GM23338 (cell line): ENCODE measurements around the gene SPAG16. TPM values are rescaled to one million over a fixed set of nuclear protein-coding genes. Genes with fewer than 3 reads are reported as not detected.

Source experiments
- ATAC-seq: fragments of 200-7000 bp; cut with Tn5 transposase; 3 replicates; pipeline ENCODE4 v1.9.1; 2020
- DNase-seq: peaks from one replicate; pipeline ENCODE4 v3.0.0-alpha.2; 2015; ENCODE audit warnings: low spot score
- H2AFZ ChIP-seq: fragments of 200-600 bp; sonication (generic); 2 replicates; pipeline ENCODE4 v1.8.0; 2016; ENCODE audit warnings: antibody characterized with exemption, mild to moderate bottlenecking, moderate library complexity
- H3F3A ChIP-seq: fragments of 200-600 bp; sonication (generic); replicated peaks from 2 replicates; pipeline ENCODE4 v1.8.0; 2017; ENCODE audit warnings: antibody characterized with exemption, mixed run types, low read depth
- H3K27ac ChIP-seq: fragments of 200-600 bp; sonication (generic); 2 replicates; pipeline ENCODE4 v1.6.1; 2016; ENCODE audit warnings: low read depth
- H3K27me3 ChIP-seq: fragments of 200-600 bp; sonication (generic); 2 replicates; pipeline ENCODE4 v1.8.0; 2016; ENCODE audit warnings: mild to moderate bottlenecking, mixed run types, moderate library complexity; ENCODE audit not compliant: insufficient read depth
- H3K36me3 ChIP-seq: fragments of 200-600 bp; sonication (generic); 2 replicates; pipeline ENCODE4 v1.8.0; 2016; ENCODE audit warnings: mild to moderate bottlenecking; ENCODE audit not compliant: insufficient read depth
- H3K4me1 ChIP-seq: fragments of 200-600 bp; sonication (generic); 2 replicates; pipeline ENCODE4 v1.8.0; 2016; ENCODE audit warnings: mild to moderate bottlenecking, moderate library complexity; ENCODE audit not compliant: insufficient read depth
- H3K4me2 ChIP-seq: fragments of 200-600 bp; sonication (generic); 2 replicates; pipeline ENCODE4 v1.7.1; 2017; ENCODE audit warnings: mixed run types
- H3K4me3 ChIP-seq: fragments of 200-600 bp; sonication (generic); 2 replicates; pipeline ENCODE4 v1.6.1; 2016; ENCODE audit warnings: mixed run types
- H3K79me2 ChIP-seq: fragments of 200-600 bp; sonication (generic); replicated peaks from 2 replicates; pipeline ENCODE4 v1.8.0; 2017; ENCODE audit warnings: mild to moderate bottlenecking; ENCODE audit not compliant: insufficient read depth
- H3K9me2 ChIP-seq: fragments of 200-600 bp; sonication (generic); 2 replicates; pipeline ENCODE4 v1.8.0; 2017; ENCODE audit not compliant: insufficient read depth
- H4K20me1 ChIP-seq: fragments of 200-600 bp; sonication (generic); replicated peaks from 2 replicates; pipeline ENCODE4 v1.8.0; 2017; ENCODE audit warnings: mild to moderate bottlenecking; ENCODE audit not compliant: insufficient read depth
- H3K27ac Mint-ChIP-seq: 2 replicates; pipeline ENCODE4 v1.8.0; 2020; ENCODE audit warnings: inconsistent platforms, mild to moderate bottlenecking, moderate library complexity, mixed read lengths
- H3K27me3 Mint-ChIP-seq: 3 replicates; pipeline ENCODE4 v1.8.0; 2022; ENCODE audit warnings: low read depth, mild to moderate bottlenecking, moderate library complexity, mixed read lengths, inconsistent platforms; ENCODE audit not compliant: insufficient read depth, poor library complexity
- H3K36me3 Mint-ChIP-seq: 3 replicates; pipeline ENCODE4 v1.8.0; 2021; ENCODE audit warnings: low read depth, mild to moderate bottlenecking, inconsistent platforms, moderate library complexity, mixed read lengths
- H3K4me1 Mint-ChIP-seq: 3 replicates; pipeline ENCODE4 v1.8.0; 2020; ENCODE audit warnings: mild to moderate bottlenecking, inconsistent platforms, mixed read lengths
- H3K4me3 Mint-ChIP-seq: 3 replicates; pipeline ENCODE4 v1.8.0; 2021; ENCODE audit warnings: moderate library complexity, mild to moderate bottlenecking, inconsistent platforms, mixed read lengths
- H3K9me3 Mint-ChIP-seq: 3 replicates; pipeline ENCODE4 v1.8.0; 2020; ENCODE audit warnings: moderate library complexity, mild to moderate bottlenecking, inconsistent platforms, mixed read lengths
- EZH2 ChIP-seq: fragments of 200-600 bp; sonication (generic); IDR thresholded peaks from one replicate; pipeline ENCODE4 v1.8.0; 2017; ENCODE audit warnings: antibody characterized with exemption, mild to moderate bottlenecking, low read depth; ENCODE audit not compliant: unreplicated experiment
- EZH2phosphoT487 ChIP-seq: fragments of 200-600 bp; sonication (generic); IDR thresholded peaks from one replicate; pipeline ENCODE4 v1.8.1; 2018; ENCODE audit warnings: antibody characterized with exemption; ENCODE audit not compliant: unreplicated experiment
- JUNB ChIP-seq: IDR thresholded peaks from one replicate; pipeline ENCODE4 v1.6.1; 2016; ENCODE audit warnings: antibody characterized with exemption; ENCODE audit not compliant: unreplicated experiment
- NANOG ChIP-seq: IDR thresholded peaks from 2 replicates; pipeline ENCODE4 v1.6.1; 2016; ENCODE audit warnings: antibody characterized with exemption, borderline replicate concordance
- POLR2AphosphoS5 ChIP-seq: IDR thresholded peaks from 2 replicates; pipeline ENCODE4 v1.6.1; 2016; ENCODE audit warnings: antibody characterized with exemption, low read depth
- STAT1 ChIP-seq: IDR thresholded peaks from one replicate; pipeline ENCODE4 v1.6.1; 2016; ENCODE audit warnings: antibody characterized with exemption; ENCODE audit not compliant: unreplicated experiment
- ZNF114 ChIP-seq: fragments of 250-450 bp; sonication (Bioruptor Pico); IDR thresholded peaks from 2 replicates; pipeline ENCODE4 v1.5.0; 2020; ENCODE audit warnings: mild to moderate bottlenecking, moderate library complexity
- ZNF331 ChIP-seq: fragments of 250-450 bp; sonication (Bioruptor Pico); IDR thresholded peaks from 2 replicates; pipeline ENCODE4 v1.5.0; 2020; ENCODE audit warnings: low read depth, mild to moderate bottlenecking, moderate library complexity
- polyA plus RNA-seq: library from polyadenylated mRNA; unstranded; fragments of >200 nt; fragmentation: Nextera tagmentation; extraction: Ambion mirVana; gene quantifications from 2 replicates; pipeline ENCODE4 v1.2.1, GENCODE V29; 2016
- total RNA-seq: library from RNA; depleted of rRNA; stranded (reverse); fragments of >200 nt; shearing (Covaris generic); gene quantifications from 2 replicates; pipeline ENCODE4 v1.2.3, GENCODE V29; 2014
- TF ChIP-seq, protein P1 (sequence below): IDR thresholded peaks from 2 replicates; pipeline ENCODE4 v1.6.1; 2016; ENCODE audit warnings: antibody characterized with exemption
- TF ChIP-seq, protein P2 (sequence below): IDR thresholded peaks from one replicate; pipeline ENCODE4 v1.6.1; 2018; ENCODE audit warnings: antibody characterized with exemption; ENCODE audit not compliant: unreplicated experiment
- TF ChIP-seq, protein P3 (sequence below), 2 experiments: fragments of 200-600 bp in 1 of 2; sonication (generic) in 1 of 2; conservative IDR thresholded peaks; 2 replicates each; pipeline versions ENCODE4 v1.5.1 to v1.6.1; 2016 to 2017; ENCODE audit warnings: antibody characterized with exemption in 2 of 2, low read depth in 2 of 2, mild to moderate bottlenecking in 2 of 2, moderate library complexity in 1 of 2

Gene SPAG16
- total and polyA plus RNA-seq, 2 experiments from 2014 or later, result 19.7 to 47.8 TPM

DNA sequence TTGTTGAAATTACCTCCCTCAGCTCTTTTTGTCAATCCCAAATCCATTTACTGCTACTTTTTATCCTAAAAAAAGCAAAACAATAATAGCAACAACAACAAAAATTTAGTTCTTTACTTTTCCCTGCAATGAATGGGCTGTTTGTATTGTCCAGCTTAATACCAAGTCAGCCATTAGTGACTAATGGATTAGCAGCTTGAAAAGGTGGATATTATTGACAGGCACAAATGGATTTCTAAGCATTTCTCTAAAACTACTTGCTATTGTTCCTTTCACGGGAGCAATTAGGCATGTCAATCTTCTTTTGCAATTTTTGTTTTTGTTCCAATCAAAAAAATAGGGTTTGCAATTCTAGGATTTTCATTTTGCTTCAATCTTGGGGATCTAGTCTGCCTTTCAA, 32.1 kb upstream of the SPAG16 start (continued):
- TF ChIP-seq, protein P1, sequence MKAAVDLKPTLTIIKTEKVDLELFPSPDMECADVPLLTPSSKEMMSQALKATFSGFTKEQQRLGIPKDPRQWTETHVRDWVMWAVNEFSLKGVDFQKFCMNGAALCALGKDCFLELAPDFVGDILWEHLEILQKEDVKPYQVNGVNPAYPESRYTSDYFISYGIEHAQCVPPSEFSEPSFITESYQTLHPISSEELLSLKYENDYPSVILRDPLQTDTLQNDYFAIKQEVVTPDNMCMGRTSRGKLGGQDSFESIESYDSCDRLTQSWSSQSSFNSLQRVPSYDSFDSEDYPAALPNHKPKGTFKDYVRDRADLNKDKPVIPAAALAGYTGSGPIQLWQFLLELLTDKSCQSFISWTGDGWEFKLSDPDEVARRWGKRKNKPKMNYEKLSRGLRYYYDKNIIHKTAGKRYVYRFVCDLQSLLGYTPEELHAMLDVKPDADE, result no peak
- TF ChIP-seq ZNF331 (CRISPR knock-in tag) (no peak), ZNF114 (CRISPR knock-in tag) (no peak), EZH2phosphoT487 (no peak), POLR2AphosphoS5 (no peak), STAT1 (no peak), NANOG (no peak)
- TF ChIP-seq, protein P2, sequence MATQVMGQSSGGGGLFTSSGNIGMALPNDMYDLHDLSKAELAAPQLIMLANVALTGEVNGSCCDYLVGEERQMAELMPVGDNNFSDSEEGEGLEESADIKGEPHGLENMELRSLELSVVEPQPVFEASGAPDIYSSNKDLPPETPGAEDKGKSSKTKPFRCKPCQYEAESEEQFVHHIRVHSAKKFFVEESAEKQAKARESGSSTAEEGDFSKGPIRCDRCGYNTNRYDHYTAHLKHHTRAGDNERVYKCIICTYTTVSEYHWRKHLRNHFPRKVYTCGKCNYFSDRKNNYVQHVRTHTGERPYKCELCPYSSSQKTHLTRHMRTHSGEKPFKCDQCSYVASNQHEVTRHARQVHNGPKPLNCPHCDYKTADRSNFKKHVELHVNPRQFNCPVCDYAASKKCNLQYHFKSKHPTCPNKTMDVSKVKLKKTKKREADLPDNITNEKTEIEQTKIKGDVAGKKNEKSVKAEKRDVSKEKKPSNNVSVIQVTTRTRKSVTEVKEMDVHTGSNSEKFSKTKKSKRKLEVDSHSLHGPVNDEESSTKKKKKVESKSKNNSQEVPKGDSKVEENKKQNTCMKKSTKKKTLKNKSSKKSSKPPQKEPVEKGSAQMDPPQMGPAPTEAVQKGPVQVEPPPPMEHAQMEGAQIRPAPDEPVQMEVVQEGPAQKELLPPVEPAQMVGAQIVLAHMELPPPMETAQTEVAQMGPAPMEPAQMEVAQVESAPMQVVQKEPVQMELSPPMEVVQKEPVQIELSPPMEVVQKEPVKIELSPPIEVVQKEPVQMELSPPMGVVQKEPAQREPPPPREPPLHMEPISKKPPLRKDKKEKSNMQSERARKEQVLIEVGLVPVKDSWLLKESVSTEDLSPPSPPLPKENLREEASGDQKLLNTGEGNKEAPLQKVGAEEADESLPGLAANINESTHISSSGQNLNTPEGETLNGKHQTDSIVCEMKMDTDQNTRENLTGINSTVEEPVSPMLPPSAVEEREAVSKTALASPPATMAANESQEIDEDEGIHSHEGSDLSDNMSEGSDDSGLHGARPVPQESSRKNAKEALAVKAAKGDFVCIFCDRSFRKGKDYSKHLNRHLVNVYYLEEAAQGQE, result no peak
- TF ChIP-seq, protein P3, sequence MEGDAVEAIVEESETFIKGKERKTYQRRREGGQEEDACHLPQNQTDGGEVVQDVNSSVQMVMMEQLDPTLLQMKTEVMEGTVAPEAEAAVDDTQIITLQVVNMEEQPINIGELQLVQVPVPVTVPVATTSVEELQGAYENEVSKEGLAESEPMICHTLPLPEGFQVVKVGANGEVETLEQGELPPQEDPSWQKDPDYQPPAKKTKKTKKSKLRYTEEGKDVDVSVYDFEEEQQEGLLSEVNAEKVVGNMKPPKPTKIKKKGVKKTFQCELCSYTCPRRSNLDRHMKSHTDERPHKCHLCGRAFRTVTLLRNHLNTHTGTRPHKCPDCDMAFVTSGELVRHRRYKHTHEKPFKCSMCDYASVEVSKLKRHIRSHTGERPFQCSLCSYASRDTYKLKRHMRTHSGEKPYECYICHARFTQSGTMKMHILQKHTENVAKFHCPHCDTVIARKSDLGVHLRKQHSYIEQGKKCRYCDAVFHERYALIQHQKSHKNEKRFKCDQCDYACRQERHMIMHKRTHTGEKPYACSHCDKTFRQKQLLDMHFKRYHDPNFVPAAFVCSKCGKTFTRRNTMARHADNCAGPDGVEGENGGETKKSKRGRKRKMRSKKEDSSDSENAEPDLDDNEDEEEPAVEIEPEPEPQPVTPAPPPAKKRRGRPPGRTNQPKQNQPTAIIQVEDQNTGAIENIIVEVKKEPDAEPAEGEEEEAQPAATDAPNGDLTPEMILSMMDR (conservative IDR thresholded peaks at IDR 0.05; ENCODE audit: low read depth in 2 of 2), result no peak

DNA sequence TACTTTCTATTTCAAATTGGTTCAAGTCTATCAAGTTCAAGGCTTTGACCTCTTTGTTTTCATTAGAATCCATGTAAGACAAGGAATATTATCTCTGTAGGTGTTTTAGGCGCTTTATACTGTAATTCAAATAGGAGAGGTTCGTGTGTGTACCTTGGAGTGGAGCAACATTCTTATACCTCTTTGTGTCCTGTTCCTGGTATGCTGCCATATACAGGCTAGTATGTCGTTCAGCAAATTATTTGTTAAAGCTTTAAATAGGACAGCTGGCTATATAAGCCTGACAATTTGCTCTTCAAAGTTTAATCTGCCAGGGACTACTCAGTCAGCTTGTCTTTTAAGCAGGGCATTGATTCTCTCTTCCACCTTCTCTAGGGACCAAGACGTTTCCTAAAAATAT, 31.1 kb upstream of the SPAG16 start:
- no peaks in the 10 kb centered on the region for H3K9me2 ChIP-seq
- H3K9me3 Mint-ChIP-seq, result no peaks in the 10 kb centered on the region
- H3K27me3 ChIP-seq, result no peaks in the 10 kb centered on the region
- no peak overlapping the region for H2AFZ ChIP-seq
- no peak overlapping the region for H3K27ac Mint-ChIP-seq
- H3K79me2 ChIP-seq, result no peaks in the 10 kb centered on the region
- no peaks in the 10 kb centered on the region for H3K36me3 ChIP-seq
- H3K27ac ChIP-seq, result no peak overlapping the region
- no peaks in the 10 kb centered on the region for H3F3A ChIP-seq
- peaks cover 10% of the 10 kb centered on the region; the same call in 2 of the 3 replicates for H3K4me1 Mint-ChIP-seq
- H3K4me1 ChIP-seq, result peaks cover 8% of the 10 kb centered on the region
- no peak overlapping the region for H3K4me2 ChIP-seq
- TF ChIP-seq EZH2 (no peak), EZH2phosphoT487 (no peak), JUNB (no peak), STAT1 (no peak)
- TF ChIP-seq, protein P3 (conservative IDR thresholded peaks at IDR 0.05; ENCODE audit: low read depth in 2 of 2), result no peak
- H3K4me3 Mint-ChIP-seq, result no peak overlapping the region
- no peaks in the 10 kb centered on the region for H4K20me1 ChIP-seq
- no peak for ATAC-seq
- DNase-seq, result no peak
- H3K4me3 ChIP-seq, result no peak overlapping the region
- H3K36me3 Mint-ChIP-seq, result no peaks in the 10 kb centered on the region
- H3K27me3 Mint-ChIP-seq, result no peaks in the 10 kb centered on the region
